Skeletal muscle cell (primary cell): Measurements from ENCODE around the gene SCP2.

Source experiments
- DNase-seq: peaks from one replicate; pipeline ENCODE4 v3.0.0-alpha.2; 2010; ENCODE audit warnings: low read depth
- H3K4me3 ChIP-seq: 2 replicates; pipeline ENCODE4 v1.5.1; 2011; ENCODE audit warnings: low read depth, mild to moderate bottlenecking, control low read depth, low read length, moderate library complexity

SCP2 gene

DNA sequence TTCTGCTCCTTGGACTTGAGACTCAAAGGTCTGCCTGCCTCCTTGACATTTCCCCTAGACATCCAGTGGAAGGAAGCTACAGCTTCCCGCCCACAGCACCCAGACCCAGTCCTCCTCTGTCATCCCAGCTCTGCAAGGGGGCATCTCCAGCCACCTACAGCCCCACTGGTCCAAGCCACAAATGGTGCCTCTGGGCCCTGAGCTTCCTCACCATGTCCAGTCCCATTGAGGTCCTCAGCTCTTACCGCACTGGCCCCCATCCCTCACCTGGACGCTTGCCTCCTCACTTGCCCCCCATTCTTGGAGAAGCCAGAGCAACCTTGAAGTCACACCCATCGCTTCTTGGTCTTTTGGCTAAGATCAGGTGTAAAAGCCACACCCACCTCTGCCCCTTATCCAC, 148.1 kb downstream of the SCP2 start:
- H3K4me3 ChIP-seq: no peak overlapping the region
- DNase-seq: no peak

- H3K4me3 ChIP-seq: no peak overlapping the region
- no peak for DNase-seq
Measured at GRCh38 chr1:53075761-53076163, 148.7 kb downstream of the SCP2 start.

GRCh38 chr1:53076165-53076564, 149.1 kb downstream of the SCP2 start:
- no peak for DNase-seq
- no peak overlapping the region for H3K4me3 ChIP-seq

GRCh38 chr1:53076721-53077598, 149.9 kb downstream of the SCP2 start:
- H3K4me3 ChIP-seq: no peak overlapping the region
- DNase-seq: no peak

DNA sequence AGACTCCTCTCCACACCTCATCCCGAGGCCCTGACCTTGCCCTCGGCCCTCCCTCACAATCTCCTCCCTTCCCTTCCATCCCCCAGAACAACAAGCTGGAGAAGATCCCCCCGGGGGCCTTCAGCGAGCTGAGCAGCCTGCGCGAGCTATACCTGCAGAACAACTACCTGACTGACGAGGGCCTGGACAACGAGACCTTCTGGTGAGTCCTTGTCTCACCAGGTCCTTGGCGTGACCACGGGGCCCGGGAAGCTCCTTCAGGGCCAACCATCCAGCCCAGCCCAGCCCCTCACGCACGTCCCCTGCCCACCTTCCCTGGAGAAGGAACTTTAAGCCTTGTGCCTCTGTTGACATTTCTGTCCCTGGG, 150.5 kb downstream of the SCP2 start:
- DNase-seq: no peak
- no peak overlapping the region for H3K4me3 ChIP-seq

DNA sequence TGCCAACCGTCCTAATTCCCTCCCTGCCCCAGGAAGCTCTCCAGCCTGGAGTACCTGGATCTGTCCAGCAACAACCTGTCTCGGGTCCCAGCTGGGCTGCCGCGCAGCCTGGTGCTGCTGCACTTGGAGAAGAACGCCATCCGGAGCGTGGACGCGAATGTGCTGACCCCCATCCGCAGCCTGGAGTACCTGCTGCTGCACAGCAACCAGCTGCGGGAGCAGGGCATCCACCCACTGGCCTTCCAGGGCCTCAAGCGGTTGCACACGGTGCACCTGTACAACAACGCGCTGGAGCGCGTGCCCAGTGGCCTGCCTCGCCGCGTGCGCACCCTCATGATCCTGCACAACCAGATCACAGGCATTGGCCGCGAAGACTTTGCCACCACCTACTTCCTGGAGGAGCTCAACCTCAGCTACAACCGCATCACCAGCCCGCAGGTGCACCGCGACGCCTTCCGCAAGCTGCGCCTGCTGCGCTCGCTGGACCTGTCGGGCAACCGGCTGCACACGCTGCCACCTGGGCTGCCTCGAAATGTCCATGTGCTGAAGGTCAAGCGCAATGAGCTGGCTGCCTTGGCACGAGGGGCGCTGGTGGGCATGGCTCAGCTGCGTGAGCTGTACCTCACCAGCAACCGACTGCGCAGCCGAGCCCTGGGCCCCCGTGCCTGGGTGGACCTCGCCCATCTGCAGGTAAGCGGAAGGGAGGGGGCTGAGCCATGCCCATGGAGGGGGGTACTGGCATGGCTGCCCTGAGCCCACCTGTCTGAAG, 151.4 kb downstream of the SCP2 start:
- H3K4me3 ChIP-seq: no peak overlapping the region
- no peak for DNase-seq

DNA sequence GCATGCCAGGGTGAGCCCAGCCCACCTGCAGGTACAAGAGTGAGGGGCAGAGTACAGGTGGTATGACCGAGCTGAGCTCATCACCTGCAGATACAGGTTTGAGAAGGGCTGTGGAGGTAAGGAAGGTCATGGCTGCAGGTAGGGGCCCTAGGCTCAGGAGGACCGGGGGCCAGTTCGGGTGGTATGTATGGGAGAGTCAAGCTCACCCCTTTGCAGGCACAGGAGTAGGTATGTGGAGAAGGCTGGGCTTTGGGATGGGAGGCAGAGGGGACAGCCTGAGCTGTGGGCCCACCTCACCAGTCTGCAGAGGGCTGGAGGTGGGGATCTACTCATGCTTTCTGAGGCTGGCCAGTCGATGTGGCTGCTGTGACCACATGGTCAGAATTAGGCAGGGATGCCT, 152.2 kb downstream of the SCP2 start:
- H3K4me3 ChIP-seq: no peak overlapping the region
- no peak for DNase-seq

DNA sequence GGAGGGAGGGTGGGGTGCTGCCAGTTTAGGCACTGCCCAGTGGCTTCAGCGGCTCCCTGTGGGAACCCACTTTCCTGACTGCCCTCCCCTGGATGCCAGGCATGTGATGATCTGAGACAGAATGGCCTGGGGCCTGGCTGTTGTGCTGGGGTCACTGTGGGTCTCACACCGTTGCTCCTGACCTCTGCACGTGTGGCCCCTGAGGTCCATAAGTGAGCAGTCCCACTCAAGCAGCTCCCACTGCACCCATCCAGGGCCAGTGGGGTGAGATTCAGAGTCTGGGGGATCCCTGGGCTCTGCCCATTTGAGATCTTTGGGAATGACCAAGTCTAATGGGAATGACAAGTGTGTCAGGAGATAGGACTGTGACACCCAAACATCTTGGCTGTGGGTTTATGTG, 153.0 kb downstream of the SCP2 start:
- no peak for DNase-seq
- no peak overlapping the region for H3K4me3 ChIP-seq

DNA sequence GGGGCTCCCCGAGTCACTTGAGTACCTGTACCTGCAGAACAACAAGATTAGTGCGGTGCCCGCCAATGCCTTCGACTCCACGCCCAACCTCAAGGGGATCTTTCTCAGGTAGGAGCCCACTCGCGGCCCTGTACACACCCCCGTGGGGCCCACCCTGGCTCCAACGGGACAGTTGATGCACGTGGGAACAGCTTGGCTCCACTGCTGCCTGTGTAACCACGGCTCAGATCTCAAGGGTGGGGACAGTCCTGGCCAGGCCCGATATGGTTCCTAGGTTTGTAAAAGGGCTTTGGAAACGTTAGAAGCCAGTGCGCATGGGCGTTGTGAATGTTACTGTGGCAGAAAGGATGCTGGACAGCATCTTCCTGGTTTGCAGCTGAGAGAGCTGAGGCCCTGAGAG, 153.7 kb downstream of the SCP2 start:
- H3K4me3 ChIP-seq: no peak overlapping the region
- DNase-seq: no peak

GRCh38 chr1:53081384-53082066, 154.4 kb downstream of the SCP2 start:
- no peak for DNase-seq
- H3K4me3 ChIP-seq: no peak overlapping the region

DNA sequence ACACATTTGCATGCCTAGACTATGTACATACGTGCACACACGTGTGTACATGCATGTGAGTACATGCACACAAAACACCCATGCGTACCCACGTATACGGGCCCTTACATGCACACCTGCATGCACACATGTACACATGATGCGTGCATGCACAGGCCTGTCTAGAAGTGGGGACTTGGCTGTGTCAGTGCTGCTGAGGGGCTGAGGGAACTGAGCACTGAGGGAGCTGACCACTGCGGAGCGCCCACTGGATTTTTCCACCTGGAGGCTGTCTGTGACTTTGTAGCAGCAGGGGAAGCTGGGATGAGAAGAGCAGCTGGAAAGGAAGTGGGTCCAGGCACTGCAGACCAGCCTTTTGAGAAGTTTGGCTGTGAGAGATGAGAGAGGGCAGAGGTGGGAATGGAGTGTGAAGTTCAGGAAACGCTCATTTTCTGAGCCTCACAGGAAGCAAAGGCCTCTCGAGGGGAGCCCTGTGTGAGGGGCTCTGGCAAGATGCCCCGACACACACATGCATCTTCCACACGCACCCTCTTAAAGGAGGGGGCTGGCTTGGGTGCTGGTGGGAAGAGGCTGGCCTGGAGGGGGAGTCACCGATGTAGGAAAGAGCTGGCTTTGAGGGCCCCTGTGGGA, 155.9 kb downstream of the SCP2 start:
- DNase-seq: no peak
- no peak overlapping the region for H3K4me3 ChIP-seq

DNA sequence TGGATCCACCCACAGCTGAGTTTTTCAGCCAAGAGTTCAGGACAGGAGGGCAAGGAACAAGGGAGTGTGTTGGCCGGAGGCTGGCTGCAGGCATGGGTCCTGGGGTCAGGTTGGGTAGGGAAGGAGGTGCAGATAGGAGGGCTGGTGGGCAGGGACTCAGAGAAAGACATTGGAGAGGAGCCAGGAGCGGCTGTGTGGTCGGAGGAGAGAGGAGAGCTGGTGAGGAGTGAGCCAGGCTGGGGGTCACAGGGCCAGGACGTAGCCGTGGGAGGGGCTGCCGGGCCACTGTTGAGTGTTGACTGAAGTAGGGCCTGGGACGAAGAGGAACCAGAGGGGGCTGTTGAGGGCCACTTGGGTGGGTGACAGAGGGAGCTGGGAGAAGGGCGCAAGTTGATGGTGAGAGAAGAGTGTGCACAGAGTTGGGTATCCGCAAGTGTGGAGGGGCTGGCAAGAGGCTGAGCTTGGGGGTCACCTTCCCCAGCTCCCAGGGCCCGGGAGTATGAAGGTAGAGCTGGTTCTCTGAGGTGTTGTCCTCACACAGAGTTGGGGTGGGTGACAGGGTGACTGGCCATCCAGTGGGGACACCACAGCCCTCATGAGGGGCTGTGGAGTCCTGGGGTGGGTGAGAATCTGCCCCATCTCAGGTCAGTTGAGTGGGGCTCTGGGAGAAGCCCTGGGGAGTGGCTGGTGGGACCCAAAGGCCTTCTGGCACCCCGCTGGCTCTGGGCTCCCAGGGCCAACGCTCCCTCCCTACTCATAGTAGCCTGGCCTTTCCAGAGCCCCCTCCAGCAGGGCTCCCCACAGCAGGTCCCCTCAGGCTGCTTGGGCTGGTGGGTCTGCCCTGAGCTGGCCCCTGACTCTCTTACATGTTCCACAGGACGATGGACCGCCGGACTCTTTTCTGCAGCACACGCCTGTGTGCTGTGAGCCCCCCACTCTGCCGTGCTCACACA, 156.8 kb downstream of the SCP2 start:
- H3K4me3 ChIP-seq: no peak overlapping the region
- no peak for DNase-seq

DNA sequence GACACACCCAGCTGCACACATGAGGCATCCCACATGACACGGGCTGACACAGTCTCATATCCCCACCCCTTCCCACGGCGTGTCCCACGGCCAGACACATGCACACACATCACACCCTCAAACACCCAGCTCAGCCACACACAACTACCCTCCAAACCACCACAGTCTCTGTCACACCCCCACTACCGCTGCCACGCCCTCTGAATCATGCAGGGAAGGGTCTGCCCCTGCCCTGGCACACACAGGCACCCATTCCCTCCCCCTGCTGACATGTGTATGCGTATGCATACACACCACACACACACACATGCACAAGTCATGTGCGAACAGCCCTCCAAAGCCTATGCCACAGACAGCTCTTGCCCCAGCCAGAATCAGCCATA, 157.5 kb downstream of the SCP2 start:
- no peak for DNase-seq
- no peak overlapping the region for H3K4me3 ChIP-seq

DNA sequence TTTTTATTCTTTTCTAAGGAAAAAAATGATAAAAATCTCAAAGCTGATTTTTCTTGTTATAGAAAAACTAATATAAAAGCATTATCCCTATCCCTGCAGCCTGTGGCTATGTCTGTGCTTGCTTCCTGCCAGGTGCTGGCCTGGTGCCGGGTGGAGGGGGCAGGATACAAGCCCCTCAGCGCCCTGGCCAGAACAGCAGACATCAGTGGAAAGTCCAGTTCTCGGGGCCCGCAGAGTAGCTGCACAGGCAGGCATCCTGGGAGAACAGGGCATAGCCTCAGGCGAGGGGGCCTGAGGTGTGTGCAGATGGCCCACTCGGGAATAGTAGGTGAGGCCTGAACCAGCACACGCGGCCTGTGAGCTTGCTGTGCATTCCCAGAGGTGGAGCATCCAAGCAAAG, 158.3 kb downstream of the SCP2 start:
- H3K4me3 ChIP-seq: no peak overlapping the region
- DNase-seq: no peak

- H3K4me3 ChIP-seq: no peak overlapping the region
- no peak for DNase-seq
Measured at GRCh38 chr1:53086491-53087070, 159.5 kb downstream of the SCP2 start.

DNA sequence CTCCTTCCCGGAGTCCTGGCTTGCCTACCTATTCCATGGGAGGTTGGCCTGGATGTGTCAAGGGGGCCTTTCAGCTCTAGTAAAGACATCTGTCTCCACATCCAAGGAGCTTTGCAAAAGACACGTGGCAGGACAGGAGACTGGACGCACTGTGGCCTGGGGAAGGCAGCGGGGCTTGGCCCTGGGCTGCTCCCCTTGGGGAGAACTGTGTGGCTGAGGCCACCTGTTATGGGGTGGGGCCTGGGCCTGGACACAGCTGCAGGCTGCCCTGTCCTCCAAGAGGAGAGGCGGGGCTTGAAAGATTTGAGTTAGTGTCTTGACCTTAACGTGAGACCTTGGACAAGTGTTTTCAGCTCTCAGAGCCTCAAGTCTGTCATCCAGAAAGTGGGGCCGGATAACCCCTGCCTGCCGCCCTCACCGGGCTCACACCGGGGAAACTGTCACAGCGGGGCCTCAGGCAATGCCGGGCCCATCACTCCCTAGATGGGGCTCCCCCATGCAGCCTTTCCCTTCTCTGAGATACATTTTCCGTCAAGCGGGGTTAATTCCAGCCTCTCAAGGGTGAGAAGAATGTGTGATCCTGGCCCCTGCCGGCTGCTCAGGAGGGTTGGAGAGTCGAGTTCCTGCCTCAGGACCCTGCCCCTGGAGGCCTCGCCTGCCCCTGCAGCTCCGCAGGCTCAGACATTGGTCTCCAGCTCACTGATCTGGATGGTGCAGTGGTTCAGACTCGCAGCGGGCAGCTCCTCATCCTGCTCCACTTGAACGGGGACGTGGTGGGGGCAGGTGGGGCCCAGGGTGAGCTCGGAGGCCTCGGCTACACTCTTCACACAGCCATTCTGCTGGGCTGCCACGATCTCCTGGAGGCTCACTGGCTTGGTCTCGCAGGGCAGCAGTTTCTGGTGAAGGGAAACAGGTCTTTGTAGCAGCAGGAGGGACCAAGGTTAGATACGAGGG, 160.5 kb downstream of the SCP2 start:
- no peak overlapping the region for H3K4me3 ChIP-seq
- DNase-seq: peak; percentile 17

DNA sequence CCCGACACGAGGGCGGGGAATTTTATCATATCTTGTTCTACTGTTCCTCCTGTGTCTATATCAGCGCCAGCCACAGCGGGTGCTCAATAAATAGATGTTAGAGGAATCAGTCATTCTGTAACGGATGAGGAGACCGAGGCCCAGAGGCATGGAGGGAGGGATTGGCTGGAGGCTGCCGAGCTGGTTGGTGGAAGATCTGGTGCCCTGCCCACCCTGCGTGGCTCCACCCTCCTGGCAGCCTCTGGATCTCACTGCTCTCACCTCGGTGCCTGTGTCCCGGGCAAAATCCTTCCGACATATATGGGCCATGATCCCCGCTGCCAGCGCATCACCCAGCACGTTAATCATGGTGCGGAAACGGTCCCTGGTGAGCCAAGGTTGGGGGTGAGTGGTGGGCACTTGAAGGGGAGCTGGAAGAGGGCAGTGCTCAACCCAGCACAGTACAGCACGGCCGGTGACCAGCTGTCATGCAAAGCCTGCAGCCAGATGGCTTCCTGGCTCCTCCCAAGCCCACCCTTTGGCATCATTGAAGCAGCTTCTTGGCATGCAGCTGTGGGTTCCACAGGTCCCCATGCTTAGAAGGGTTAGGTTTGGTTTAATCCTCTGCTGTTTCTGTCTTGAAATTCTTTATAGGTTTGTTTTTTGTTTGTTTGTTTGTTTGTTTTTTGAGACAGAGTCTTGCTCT, 161.7 kb downstream of the SCP2 start:
- no peak for DNase-seq

More for the DNA sequence above, 161.7 kb downstream of the SCP2 start:
- H3K4me3 ChIP-seq: no peak overlapping the region
